Adrenal gland (tissue), 12 donors: ENCODE data around the gene C13orf46. TPM values are rescaled to one million over a fixed set of nuclear protein-coding genes. Genes with fewer than 3 reads are reported as not detected.

Experiments used
- DNase-seq, 7 donors: peaks; one replicate each; pipeline ENCODE4 v3.0.0-alpha.2; 2019 to 2020
- H3K27ac ChIP-seq, 5 donors: fragments of 200-600 bp; sonication (generic) in 4 of 5; 1 replicate in 3 of 5; 2 replicates in 2 of 5; pipeline versions ENCODE4 v1.5.1 to v1.8.0; 2016 to 2020; ENCODE audit warnings: mild to moderate bottlenecking in 1 of 5
- H3K27me3 ChIP-seq: fragments of 200-600 bp; 2 replicates; pipeline ENCODE4 v1.8.0; 2021
- H3K36me3 ChIP-seq, 2 donors: fragments of 200-600 bp; replicated peaks in 1 of 2; 1 replicate in 1 of 2; 2 replicates in 1 of 2; pipeline versions ENCODE4 v1.5.1 to v1.8.0; 2018 to 2022
- H3K4me1 ChIP-seq, 2 donors: fragments of 200-600 bp; replicated peaks in 1 of 2; 1 replicate in 1 of 2; 2 replicates in 1 of 2; pipeline versions ENCODE4 v1.5.1 to v1.8.0; 2018 to 2021
- H3K4me3 ChIP-seq, 4 donors: fragments of 200-600 bp; sonication (generic) in 3 of 4; one replicate each; pipeline ENCODE4 v1.5.1; 2016 to 2018
- H3K9me3 ChIP-seq, 3 donors: fragments of 200-600 bp; sonication (generic) in 1 of 3; replicated peaks in 1 of 3; 1 replicate in 2 of 3; 2 replicates in 1 of 3; pipeline versions ENCODE4 v1.5.1 to v1.8.0; 2016 to 2021
- CTCF ChIP-seq, 6 experiments: fragments of 450-650 bp in 4 of 6; fragments of 200-600 bp in 2 of 6; sonication (generic) in 1 of 6; IDR thresholded peaks; 1 replicate in 5 of 6; 2 replicates in 1 of 6; pipeline versions ENCODE4 v1.5.1 to v1.8.0; 2016 to 2021; ENCODE audit warnings: antibody characterized with exemption in 6 of 6, mild to moderate bottlenecking in 2 of 6, moderate library complexity in 1 of 6
- POLR2A ChIP-seq, 2 donors: fragments of 450-650 bp; IDR thresholded peaks; one replicate each; pipeline ENCODE4 v1.6.1; 2017; ENCODE audit warnings: antibody characterized with exemption in 2 of 2, mild to moderate bottlenecking in 2 of 2, moderate library complexity in 1 of 2
- WGBS, 4 donors: extraction: QIAGEN DNeasy Blood & Tissue Kit in 2 of 4; methylation state at CpG; one replicate each; pipeline versions ENCODE4 v1.1.5 to v1.1.7; 2013 to 2017; 5-methylcytosine and 5-hydroxymethylcytosine counted together
- intact Hi-C, 2 donors: fragments of 100-400 bp; cut with DNase I; formaldehyde crosslinking; loops; one replicate each; pipeline versions ENCODE4 v1.14.1 to v1.15.0; 2022 to 2023
- polyA plus RNA-seq, 3 donors: library from polyadenylated mRNA; stranded (reverse); fragments of 200-250 nt in 2 of 3; fragments of 350-450 nt in 1 of 3; fragmentation: Illumina TruSeq in 1 of 3; extraction: RNeasy Lipid Tissue Mini Kit (QIAGEN cat#74804) in 1 of 3; gene quantifications; one replicate each; pipeline ENCODE4 v1.2.3, GENCODE V29; 2013 to 2014
- total RNA-seq, 9 donors: library from RNA; depleted of rRNA in 4 of 9; stranded (reverse); fragments of >200 nt in 4 of 9; fragments of 120-200 nt in 1 of 9; fragmentation: NEBNext Ultra II Directional in 1 of 9; extraction: Animal tissue kit (Norgen Biotek cat#: 25700) in 1 of 9; gene quantifications; one replicate each; pipeline versions ENCODE4 v1.1.0 to v1.2.4, GENCODE V29; 2013 to 2023
- donor health status: healthy with polysubstance abuse.
- donor health status: Bipolar disorder and iron deficiency.
- donor health status: DM: yes; HTN: yes; CAD: no.
- donor health status: DM: no; HTN: no; CAD: no.
- donor health status: DM: no; HTN: no; CAD: no.
- donor health status: DM: yes; HTN: yes; CAD: no.

Gene C13orf46
- total and polyA plus RNA-seq, 12 donors: 0.06 to 0.88 (median 0.19) TPM; not detected in 3

GRCh38 chr13:114015969-114016295, 42.1 kb upstream of the C13orf46 start:
- intact Hi-C loops: no loop called here
- Histone ChIP-seq H3K27me3 (no peaks in the 10 kb centered on the region), H3K36me3 (peaks cover 0 to 24% of the 10 kb centered on the region in 2 donors), H3K4me3 (no peak overlapping the region), H3K4me1 (no peaks in the 10 kb centered on the region), H3K27ac (peak overlapping the region in 1 of 5 donors; percentile 29), H3K9me3 (no peaks in the 10 kb centered on the region)
- TF ChIP-seq CTCF (IDR thresholded peaks at IDR 0.05): no peak
- no peak for TF ChIP-seq POLR2A (IDR thresholded peaks at IDR 0.05)
- DNase-seq: no peak
- WGBS, 4 donors: 76 to 92% (median 91%) methylated on average over 7 to 11 of the region's 11 CpGs

- TF ChIP-seq POLR2A (IDR thresholded peaks at IDR 0.05) (no peak), CTCF (IDR thresholded peaks at IDR 0.05) (no peak)
- no peaks in the 10 kb centered on the region for H3K27me3 ChIP-seq
- H3K36me3 ChIP-seq: peaks cover 0 to 24% of the 10 kb centered on the region in 2 donors
- 82 to 91% (median 85%) methylated on average over 26 to 40 of the region's 40 CpGs for WGBS, 4 donors
- no peak overlapping the region for H3K4me3 ChIP-seq
- H3K27ac ChIP-seq: peak overlapping the region in 1 of 5 donors; percentile 29
- no peaks in the 10 kb centered on the region for H3K4me1 ChIP-seq
- intact Hi-C loops: no loop called here
- DNase-seq: peak in 1 of 7 donors; percentile 19
- no peaks in the 10 kb centered on the region for H3K9me3 ChIP-seq
These were observed 41.5 kb upstream of the C13orf46 start for GRCh38 chr13:114015111-114015968.

GRCh38 chr13:114013952-114014629, 40.2 kb upstream of the C13orf46 start:
- intact Hi-C loops: no loop called here
- Histone ChIP-seq H3K27ac (no peak overlapping the region), H3K4me1 (no peaks in the 10 kb centered on the region), H3K4me3 (no peak overlapping the region), H3K27me3 (no peaks in the 10 kb centered on the region), H3K9me3 (no peaks in the 10 kb centered on the region), H3K36me3 (peaks cover 0 to 35% of the 10 kb centered on the region in 2 donors)
- DNase-seq: no peak
- TF ChIP-seq CTCF (IDR thresholded peaks at IDR 0.05) (no peak), POLR2A (IDR thresholded peaks at IDR 0.05) (no peak)
- 87 to 94% (median 88%) methylated on average over 11 to 22 of the region's 22 CpGs for WGBS, 4 donors

GRCh38 chr13:114013336-114013735, 39.5 kb upstream of the C13orf46 start:
- WGBS, 4 donors: 57 to 69% (median 64%) methylated on average over 4 of the region's 4 CpGs
- intact Hi-C loops: no loop called here
- peaks cover 0 to 37% of the 10 kb centered on the region in 2 donors for H3K36me3 ChIP-seq
- H3K4me1 ChIP-seq: no peaks in the 10 kb centered on the region
- no peak overlapping the region for H3K4me3 ChIP-seq
- H3K27ac ChIP-seq: no peak overlapping the region
- no peaks in the 10 kb centered on the region for H3K27me3 ChIP-seq
- DNase-seq: no peak
- H3K9me3 ChIP-seq: no peaks in the 10 kb centered on the region
- TF ChIP-seq POLR2A (IDR thresholded peaks at IDR 0.05) (no peak), CTCF (IDR thresholded peaks at IDR 0.05) (no peak)
